T-helper 1 cell treated with Interleukin-12 subunit alpha and Interleukin-12 subunit beta and Interleukin-4 antibody, amounts not matched to agents 30 μg/mL and 1 μg/mL, for 36 hours (primary cell): ENCODE data around the gene VPS37B.

Experiments
- H3K27ac Mint-ChIP-seq: one replicate; pipeline ENCODE4 v1.8.0; 2021; ENCODE audit warnings: mild to moderate bottlenecking, mixed read lengths
- H3K27me3 Mint-ChIP-seq: one replicate; pipeline ENCODE4 v1.8.0; 2021; ENCODE audit warnings: low read depth, mixed read lengths
- H3K36me3 Mint-ChIP-seq: one replicate; pipeline ENCODE4 v1.8.0; 2021; ENCODE audit warnings: low read depth, mixed read lengths
- H3K4me1 Mint-ChIP-seq: one replicate; pipeline ENCODE4 v1.8.0; 2021; ENCODE audit warnings: low read depth, mixed read lengths
- H3K4me3 Mint-ChIP-seq: one replicate; pipeline ENCODE4 v1.8.0; 2021; ENCODE audit warnings: mild to moderate bottlenecking, moderate library complexity, mixed read lengths
- H3K9me3 Mint-ChIP-seq: one replicate; pipeline ENCODE4 v1.8.0; 2021; ENCODE audit warnings: mixed read lengths

VPS37B gene

DNA sequence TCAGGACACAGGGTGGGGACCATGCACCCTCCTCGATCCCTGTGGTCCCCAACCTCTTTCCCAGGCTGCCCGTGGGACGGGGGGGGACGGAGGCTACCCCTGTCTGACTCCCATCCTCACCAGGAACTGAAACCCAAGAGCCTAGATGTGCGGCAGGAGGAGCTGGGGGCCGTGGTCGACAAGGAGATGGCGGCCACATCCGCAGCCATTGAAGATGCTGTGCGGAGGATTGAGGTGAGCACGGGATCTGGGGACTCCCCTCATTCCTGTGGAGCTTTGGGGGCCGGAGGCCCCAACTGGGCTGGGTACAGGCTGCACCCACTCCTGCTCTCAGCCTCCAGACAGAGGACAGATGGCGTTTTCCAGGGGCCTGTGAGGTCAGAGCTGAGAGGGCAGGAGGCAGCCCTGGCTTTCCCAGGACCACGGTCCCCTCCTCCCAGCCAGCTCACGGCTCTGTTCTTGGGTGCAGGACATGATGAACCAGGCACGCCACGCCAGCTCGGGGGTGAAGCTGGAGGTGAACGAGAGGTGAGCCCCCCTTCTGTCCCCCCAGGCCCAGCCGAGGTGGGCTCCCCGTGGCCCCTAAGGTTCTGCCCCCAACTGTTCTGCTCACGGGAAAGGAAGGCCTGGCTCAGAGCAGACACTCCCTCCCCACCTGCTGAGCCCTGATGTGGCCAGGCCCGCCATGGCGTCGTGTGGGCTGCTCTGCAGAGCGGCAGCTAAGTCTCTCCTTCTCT is 36.5 kb downstream of the VPS37B start:
- Mint-ChIP-seq H3K4me3 (no peak overlapping the region), H3K27ac (no peak overlapping the region), H3K4me1 (no peaks in the 10 kb centered on the region), H3K9me3 (no peaks in the 10 kb centered on the region), H3K27me3 (no peaks in the 10 kb centered on the region), H3K36me3 (no peaks in the 10 kb centered on the region)

DNA sequence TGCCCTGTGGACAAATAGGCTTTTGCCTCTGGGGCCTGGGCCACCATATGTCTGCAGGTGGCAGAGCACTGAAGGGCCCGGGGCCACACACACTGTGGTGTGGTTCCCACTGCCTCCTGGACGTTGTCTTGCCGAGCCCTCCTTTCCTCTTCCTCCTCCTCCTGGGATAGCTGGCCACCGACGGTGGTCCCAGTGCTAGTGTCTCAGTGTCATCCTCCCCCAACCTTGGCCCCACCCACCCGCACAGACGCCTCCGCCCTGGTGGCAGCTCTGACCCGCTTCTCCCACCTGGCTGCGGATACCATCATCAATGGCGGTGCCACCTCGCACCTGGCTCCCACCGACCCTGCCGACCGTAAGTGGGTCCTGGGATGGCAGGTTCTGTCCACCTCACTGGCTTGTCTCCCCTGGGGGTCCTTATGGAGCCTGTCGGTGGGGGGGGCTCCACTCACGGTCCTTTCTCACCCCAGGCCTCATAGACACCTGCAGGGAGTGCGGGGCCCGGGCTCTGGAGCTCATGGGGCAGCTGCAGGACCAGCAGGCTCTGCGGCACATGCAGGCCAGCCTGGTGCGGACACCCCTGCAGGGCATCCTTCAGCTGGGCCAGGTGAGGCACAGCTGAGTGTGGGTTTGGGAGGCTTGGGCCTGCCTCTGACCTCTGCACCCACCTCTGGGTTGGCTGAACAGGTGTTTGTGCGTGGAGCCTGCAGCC is 37.2 kb downstream of the VPS37B start:
- no peaks in the 10 kb centered on the region for H3K4me1 Mint-ChIP-seq

DNA sequence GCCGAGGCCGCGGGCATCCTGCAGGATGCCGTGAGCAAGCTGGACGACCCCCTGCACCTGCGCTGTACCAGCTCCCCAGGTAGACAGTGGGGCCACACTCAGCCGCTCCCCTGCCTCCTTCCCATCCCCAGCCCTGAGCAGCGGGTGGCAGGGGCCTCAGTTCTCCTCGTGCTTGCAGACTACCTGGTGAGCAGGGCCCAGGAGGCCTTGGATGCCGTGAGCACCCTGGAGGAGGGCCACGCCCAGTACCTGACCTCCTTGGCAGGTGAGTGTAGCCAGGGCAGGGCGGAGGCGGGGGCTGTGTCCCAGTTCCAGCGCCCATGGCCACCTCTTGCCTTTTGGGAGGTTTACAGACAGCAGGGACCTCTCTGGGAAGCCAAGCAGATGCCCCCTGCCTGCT is 37.8 kb downstream of the VPS37B start:
- no peaks in the 10 kb centered on the region for H3K36me3 Mint-ChIP-seq
- no peaks in the 10 kb centered on the region for H3K27me3 Mint-ChIP-seq
- H3K4me3 Mint-ChIP-seq = no peak overlapping the region
- no peaks in the 10 kb centered on the region for H3K4me1 Mint-ChIP-seq
- H3K27ac Mint-ChIP-seq = no peak overlapping the region
- H3K9me3 Mint-ChIP-seq = no peaks in the 10 kb centered on the region

More for the DNA sequence above, 37.2 kb downstream of the VPS37B start:
- H3K27me3 Mint-ChIP-seq = no peaks in the 10 kb centered on the region
- H3K9me3 Mint-ChIP-seq = no peaks in the 10 kb centered on the region
- H3K4me3 Mint-ChIP-seq = no peak overlapping the region
- no peak overlapping the region for H3K27ac Mint-ChIP-seq
- no peaks in the 10 kb centered on the region for H3K36me3 Mint-ChIP-seq

- H3K27me3 Mint-ChIP-seq = no peaks in the 10 kb centered on the region
- no peak overlapping the region for H3K4me3 Mint-ChIP-seq
- H3K36me3 Mint-ChIP-seq = no peaks in the 10 kb centered on the region
- no peak overlapping the region for H3K27ac Mint-ChIP-seq
- H3K9me3 Mint-ChIP-seq = no peaks in the 10 kb centered on the region
- no peaks in the 10 kb centered on the region for H3K4me1 Mint-ChIP-seq
Measured at GRCh38 chr12:122856999-122857671, 38.8 kb downstream of the VPS37B start.

DNA sequence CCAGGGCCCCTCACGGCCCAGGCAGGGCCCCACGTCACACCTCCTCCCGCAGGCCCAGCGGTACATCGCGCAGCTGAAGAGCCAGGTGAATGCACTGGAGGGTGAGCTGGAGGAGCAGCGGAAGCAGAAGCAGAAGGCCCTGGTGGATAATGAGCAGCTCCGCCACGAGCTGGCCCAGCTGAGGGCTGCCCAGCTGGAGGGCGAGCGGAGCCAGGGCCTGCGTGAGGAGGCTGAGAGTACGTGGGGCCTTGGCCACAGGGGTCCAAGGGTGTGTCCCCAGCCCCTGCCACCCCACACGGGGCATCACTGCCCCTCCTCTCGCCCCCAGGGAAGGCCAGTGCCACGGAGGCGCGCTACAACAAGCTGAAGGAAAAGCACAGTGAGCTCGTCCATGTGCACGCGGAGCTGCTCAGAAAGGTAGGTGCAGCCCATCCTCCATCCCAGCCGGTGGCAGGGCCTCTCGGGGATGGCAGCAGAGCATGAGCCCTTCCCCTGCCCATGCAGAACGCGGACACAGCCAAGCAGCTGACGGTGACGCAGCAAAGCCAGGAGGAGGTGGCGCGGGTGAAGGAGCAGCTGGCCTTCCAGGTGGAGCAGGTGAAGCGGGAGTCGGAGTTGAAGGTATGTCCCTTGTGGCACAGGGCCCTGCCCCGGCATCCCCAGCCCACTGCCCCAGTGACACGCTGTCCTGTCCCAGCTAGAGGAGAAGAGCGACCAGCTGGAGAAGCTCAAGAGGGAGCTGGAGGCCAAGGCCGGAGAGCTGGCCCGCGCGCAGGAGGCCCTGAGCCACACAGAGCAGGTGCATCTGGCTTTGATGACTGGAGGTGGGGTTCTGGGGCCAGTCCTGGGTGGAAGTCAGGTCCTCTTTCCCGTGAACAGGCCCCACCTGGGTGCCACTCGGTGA is 39.7 kb downstream of the VPS37B start:
- H3K9me3 Mint-ChIP-seq = no peaks in the 10 kb centered on the region
- H3K27me3 Mint-ChIP-seq = no peaks in the 10 kb centered on the region
- no peak overlapping the region for H3K4me3 Mint-ChIP-seq
- no peaks in the 10 kb centered on the region for H3K4me1 Mint-ChIP-seq
- H3K36me3 Mint-ChIP-seq = no peaks in the 10 kb centered on the region
- H3K27ac Mint-ChIP-seq = no peak overlapping the region

DNA sequence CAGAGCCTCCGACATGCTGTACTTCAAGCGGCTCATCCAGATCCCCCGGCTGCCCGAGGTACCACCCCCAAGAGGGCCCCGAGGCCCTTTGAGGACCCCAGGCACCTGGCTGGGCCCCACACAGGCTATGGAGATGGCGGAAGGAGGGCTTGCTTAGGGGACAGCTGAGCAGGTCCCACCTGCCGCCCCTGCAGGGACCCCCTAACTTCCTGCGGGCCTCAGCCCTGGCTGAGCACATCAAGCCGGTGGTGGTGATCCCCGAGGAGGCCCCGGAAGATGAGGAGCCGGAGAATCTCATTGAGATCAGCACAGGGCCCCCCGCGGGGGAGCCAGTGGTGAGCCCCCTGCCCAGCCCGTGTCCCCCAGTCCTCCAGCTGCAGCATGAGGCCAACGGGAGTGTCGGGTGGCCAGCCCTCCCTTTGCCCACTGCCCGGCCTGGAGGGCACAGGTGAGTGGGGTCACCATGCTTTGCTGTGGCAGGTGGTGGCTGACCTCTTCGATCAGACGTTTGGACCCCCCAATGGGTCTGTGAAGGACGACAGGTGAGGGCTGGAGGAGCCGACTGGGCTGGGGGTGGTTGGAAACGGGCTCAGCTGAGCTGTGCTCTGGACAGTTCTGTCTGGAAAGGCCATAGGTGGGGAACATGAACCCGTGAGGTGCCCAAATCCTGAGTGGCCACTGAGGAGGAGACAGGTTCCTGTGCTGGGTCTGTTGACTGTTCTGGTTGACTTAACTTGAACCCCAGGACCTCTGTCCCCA is 40.7 kb downstream of the VPS37B start:
- H3K4me3 Mint-ChIP-seq = no peak overlapping the region
- no peaks in the 10 kb centered on the region for H3K9me3 Mint-ChIP-seq
- no peaks in the 10 kb centered on the region for H3K36me3 Mint-ChIP-seq
- no peaks in the 10 kb centered on the region for H3K27me3 Mint-ChIP-seq
- H3K4me1 Mint-ChIP-seq = no peaks in the 10 kb centered on the region
- no peak overlapping the region for H3K27ac Mint-ChIP-seq

DNA sequence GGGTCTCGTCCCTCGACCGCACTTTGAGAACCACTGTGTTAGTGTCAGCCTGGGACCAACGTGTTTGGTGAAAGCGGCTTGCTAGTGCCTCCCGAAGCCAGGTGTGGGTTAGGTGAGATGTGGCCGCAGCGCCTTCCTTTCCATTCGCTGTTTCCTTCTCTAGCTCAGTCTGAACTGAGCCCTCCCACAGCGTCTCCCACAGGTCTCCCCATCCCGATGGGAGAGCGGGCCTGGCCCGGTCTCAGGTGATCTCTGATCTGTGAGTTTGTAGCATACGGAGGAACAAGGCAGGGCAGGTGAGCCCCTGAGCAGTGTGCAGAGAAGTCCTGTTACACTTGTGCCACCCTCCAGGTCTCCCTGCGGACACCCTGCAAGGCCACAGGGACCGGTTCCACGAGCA is 41.4 kb downstream of the VPS37B start:
- H3K27ac Mint-ChIP-seq = no peak overlapping the region
- no peaks in the 10 kb centered on the region for H3K36me3 Mint-ChIP-seq
- no peaks in the 10 kb centered on the region for H3K9me3 Mint-ChIP-seq
- H3K4me3 Mint-ChIP-seq = no peak overlapping the region
- H3K4me1 Mint-ChIP-seq = no peaks in the 10 kb centered on the region
- H3K27me3 Mint-ChIP-seq = no peaks in the 10 kb centered on the region

GRCh38 chr12:122853582-122854245 is 42.2 kb downstream of the VPS37B start:
- H3K9me3 Mint-ChIP-seq = no peaks in the 10 kb centered on the region
- H3K27ac Mint-ChIP-seq = no peak overlapping the region
- no peaks in the 10 kb centered on the region for H3K4me1 Mint-ChIP-seq
- no peak overlapping the region for H3K4me3 Mint-ChIP-seq
- H3K27me3 Mint-ChIP-seq = no peaks in the 10 kb centered on the region
- H3K36me3 Mint-ChIP-seq = no peaks in the 10 kb centered on the region

- H3K36me3 Mint-ChIP-seq = no peaks in the 10 kb centered on the region
- H3K4me3 Mint-ChIP-seq = no peak overlapping the region
Measured at GRCh38 chr12:122852336-122853275, 43.3 kb downstream of the VPS37B start.

DNA sequence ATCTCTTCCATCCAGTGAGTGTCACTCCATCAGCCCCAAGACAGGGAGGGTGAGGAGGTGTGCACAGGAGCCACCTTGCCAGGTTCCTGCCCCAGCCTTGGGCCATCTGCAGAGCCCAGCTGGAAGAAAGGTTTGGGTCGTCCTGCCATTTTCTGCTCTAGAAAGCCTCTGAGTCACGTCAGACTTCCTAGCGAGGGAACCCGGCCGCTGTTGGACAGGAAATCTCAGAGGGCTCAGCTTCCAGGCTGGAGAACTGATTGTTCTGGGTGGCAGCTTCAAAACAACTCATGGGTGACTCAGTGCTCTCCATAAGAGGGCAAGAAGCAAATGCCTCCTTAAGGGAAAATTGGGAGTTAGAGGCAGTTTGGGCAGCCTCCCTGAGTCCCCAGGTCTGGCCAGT is 44.1 kb downstream of the VPS37B start:
- Mint-ChIP-seq H3K27ac (no peak overlapping the region), H3K4me3 (no peak overlapping the region), H3K36me3 (no peaks in the 10 kb centered on the region), H3K27me3 (no peaks in the 10 kb centered on the region), H3K4me1 (no peaks in the 10 kb centered on the region), H3K9me3 (no peaks in the 10 kb centered on the region)

More at GRCh38 chr12:122852336-122853275, 43.3 kb downstream of the VPS37B start:
- H3K27ac Mint-ChIP-seq = no peak overlapping the region
- no peaks in the 10 kb centered on the region for H3K4me1 Mint-ChIP-seq
- no peaks in the 10 kb centered on the region for H3K27me3 Mint-ChIP-seq
- no peaks in the 10 kb centered on the region for H3K9me3 Mint-ChIP-seq

DNA sequence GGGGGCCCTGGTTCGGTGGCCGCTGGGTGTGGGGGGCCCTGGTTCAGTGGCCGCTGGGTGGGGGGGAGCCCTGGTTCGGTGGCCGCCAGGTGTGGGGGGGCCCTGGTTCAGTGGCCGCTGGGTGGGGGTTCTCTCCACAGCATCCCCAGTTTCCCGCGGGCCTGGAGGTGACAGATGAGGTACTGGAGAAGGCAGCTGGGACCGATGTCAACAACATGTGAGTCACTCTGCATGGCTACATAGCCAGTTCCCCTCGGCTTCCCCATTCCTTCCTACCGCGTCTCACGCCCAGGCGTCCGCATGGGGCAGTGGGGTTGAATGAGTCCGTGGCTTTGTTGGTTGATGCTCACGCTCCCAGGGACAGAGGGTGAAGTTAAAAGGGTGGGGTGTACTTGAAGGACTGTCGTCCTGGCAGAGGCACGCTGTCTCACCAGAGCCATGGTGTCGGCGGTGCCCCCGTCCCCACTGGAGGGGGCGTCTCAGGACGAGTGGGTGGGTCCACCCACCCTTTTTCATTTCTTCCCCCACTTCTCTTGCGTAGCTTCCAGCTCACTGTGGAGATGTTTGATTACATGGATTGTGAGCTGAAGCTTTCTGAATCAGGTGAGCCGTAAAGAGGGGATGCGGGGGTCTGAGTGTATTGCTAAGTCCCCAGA is 45.1 kb downstream of the VPS37B start:
- Mint-ChIP-seq H3K4me3 (no peak overlapping the region), H3K27ac (no peak overlapping the region), H3K27me3 (no peaks in the 10 kb centered on the region), H3K36me3 (no peaks in the 10 kb centered on the region), H3K9me3 (no peaks in the 10 kb centered on the region), H3K4me1 (no peaks in the 10 kb centered on the region)

- Mint-ChIP-seq H3K27ac (no peak overlapping the region), H3K9me3 (no peaks in the 10 kb centered on the region), H3K4me3 (no peak overlapping the region), H3K36me3 (no peaks in the 10 kb centered on the region), H3K4me1 (no peaks in the 10 kb centered on the region), H3K27me3 (no peaks in the 10 kb centered on the region)
Measured at GRCh38 chr12:122850048-122850445, 45.9 kb downstream of the VPS37B start.
